GM19397 (cell line): Measurements from ENCODE around the gene CD84.
"Not testable (repeated sequence)": the region's sequence is repeated elsewhere in the genome, so short reads cannot be mapped to it uniquely, and the experiment has no call there.

Experiments
- ATAC-seq: cut with Tn5 transposase; IDR thresholded peaks from one replicate; pipeline ENCODE4 v1.9.1; 2021; ENCODE audit warnings: mild to moderate bottlenecking, moderate library complexity; ENCODE audit not compliant: unreplicated experiment

Gene CD84

GRCh38 chr1:160575112-160575664 is 4.1 kb downstream of the CD84 start:
- ATAC-seq, result no peak

GRCh38 chr1:160570840-160571239 is 8.5 kb downstream of the CD84 start:
- no peak for ATAC-seq

- no peak for ATAC-seq
Observed at GRCh38 chr1:160569806-160570205, 9.5 kb downstream of the CD84 start.

- no peak for ATAC-seq
Observed at GRCh38 chr1:160567858-160568682, 11.2 kb downstream of the CD84 start.

- no peak for ATAC-seq
Observed at GRCh38 chr1:160567341-160567740, 12.0 kb downstream of the CD84 start.

- no peak for ATAC-seq
Observed at GRCh38 chr1:160565564-160565963, 13.7 kb downstream of the CD84 start.

- not testable (repeated sequence) for ATAC-seq
Observed at GRCh38 chr1:160563230-160563629, 16.1 kb downstream of the CD84 start.

GRCh38 chr1:160562745-160563144 is 16.6 kb downstream of the CD84 start:
- ATAC-seq, result not testable (repeated sequence)

- no peak for ATAC-seq
Observed at GRCh38 chr1:160560806-160561205, 18.5 kb downstream of the CD84 start.

- no peak for ATAC-seq
Observed at GRCh38 chr1:160560045-160560705, 19.1 kb downstream of the CD84 start.

- not testable (repeated sequence) for ATAC-seq
Observed at GRCh38 chr1:160559437-160559836, 19.9 kb downstream of the CD84 start.

- ATAC-seq, result no peak
Observed at GRCh38 chr1:160558660-160559380, 20.5 kb downstream of the CD84 start.

- no peak for ATAC-seq
Observed at GRCh38 chr1:160553778-160554177, 25.5 kb downstream of the CD84 start.

- no peak for ATAC-seq
Observed at GRCh38 chr1:160552425-160552824, 26.9 kb downstream of the CD84 start.

GRCh38 chr1:160550572-160551034 is 28.7 kb downstream of the CD84 start:
- no peak for ATAC-seq

GRCh38 chr1:160549665-160550006 is 29.7 kb downstream of the CD84 start:
- no peak for ATAC-seq

- peak; percentile 50 for ATAC-seq
Observed at GRCh38 chr1:160548960-160549664, 30.2 kb downstream of the CD84 start.

GRCh38 chr1:160548183-160548582 is 31.1 kb downstream of the CD84 start:
- peak; percentile 41 for ATAC-seq

- ATAC-seq, result no peak
Observed at GRCh38 chr1:160547422-160547821, 31.9 kb downstream of the CD84 start.

GRCh38 chr1:160546942-160547341 is 32.4 kb downstream of the CD84 start:
- ATAC-seq, result no peak

- no peak for ATAC-seq
Observed at GRCh38 chr1:160544647-160545046, 34.6 kb downstream of the CD84 start.
